Peyer's patch (tissue), 4 donors: ENCODE measurements around the gene BTBD16.

ENCODE experiments used
- POLR2A ChIP-seq, 2 donors: fragments of 450-650 bp; IDR thresholded peaks; one replicate each; pipeline ENCODE4 v1.5.1; 2017; ENCODE audit warnings: antibody characterized with exemption in 2 of 2, mild to moderate bottlenecking in 2 of 2, moderate library complexity in 2 of 2
- TF ChIP-seq, protein P1 (sequence below), 6 experiments: fragments of 450-650 bp in 4 of 6; fragments of 200-600 bp in 2 of 6; sonication (generic) in 1 of 6; IDR thresholded peaks; one replicate each; pipeline ENCODE4 v1.5.1; 2017 to 2019; ENCODE audit warnings: antibody characterized with exemption in 6 of 6, mild to moderate bottlenecking in 3 of 6, moderate library complexity in 1 of 6

DNA sequence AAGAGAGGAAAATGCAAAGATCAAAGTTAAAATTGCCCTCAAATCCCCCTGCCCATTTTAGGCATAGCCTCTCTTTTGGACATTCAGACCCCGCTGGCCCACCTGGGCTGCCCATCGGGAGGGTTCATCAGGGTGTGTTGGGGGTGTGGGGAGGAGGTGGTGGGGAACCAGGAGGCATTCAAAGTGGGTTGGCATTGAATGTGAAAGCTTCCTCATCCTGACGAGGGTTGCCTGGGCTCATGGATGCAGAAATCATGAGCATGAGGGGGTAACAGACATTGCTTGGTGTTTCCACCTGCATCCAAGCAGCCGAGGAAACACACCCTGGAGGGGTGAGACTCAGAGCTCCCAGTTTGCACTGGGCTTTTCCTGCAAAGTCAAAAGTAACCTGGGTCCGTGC lies 20.6 kb downstream of the BTBD16 start:
- TF ChIP-seq POLR2A (IDR thresholded peaks at IDR 0.05) = no peak
- TF ChIP-seq, protein P1, sequence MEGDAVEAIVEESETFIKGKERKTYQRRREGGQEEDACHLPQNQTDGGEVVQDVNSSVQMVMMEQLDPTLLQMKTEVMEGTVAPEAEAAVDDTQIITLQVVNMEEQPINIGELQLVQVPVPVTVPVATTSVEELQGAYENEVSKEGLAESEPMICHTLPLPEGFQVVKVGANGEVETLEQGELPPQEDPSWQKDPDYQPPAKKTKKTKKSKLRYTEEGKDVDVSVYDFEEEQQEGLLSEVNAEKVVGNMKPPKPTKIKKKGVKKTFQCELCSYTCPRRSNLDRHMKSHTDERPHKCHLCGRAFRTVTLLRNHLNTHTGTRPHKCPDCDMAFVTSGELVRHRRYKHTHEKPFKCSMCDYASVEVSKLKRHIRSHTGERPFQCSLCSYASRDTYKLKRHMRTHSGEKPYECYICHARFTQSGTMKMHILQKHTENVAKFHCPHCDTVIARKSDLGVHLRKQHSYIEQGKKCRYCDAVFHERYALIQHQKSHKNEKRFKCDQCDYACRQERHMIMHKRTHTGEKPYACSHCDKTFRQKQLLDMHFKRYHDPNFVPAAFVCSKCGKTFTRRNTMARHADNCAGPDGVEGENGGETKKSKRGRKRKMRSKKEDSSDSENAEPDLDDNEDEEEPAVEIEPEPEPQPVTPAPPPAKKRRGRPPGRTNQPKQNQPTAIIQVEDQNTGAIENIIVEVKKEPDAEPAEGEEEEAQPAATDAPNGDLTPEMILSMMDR (IDR thresholded peaks at IDR 0.05) = no peak
